ENCODE data around the gene CAMK1G. TPM values are rescaled to one million over a fixed set of nuclear protein-coding genes. Genes with fewer than 3 reads are reported as not detected.

The CAMK1G gene
- polyA plus RNA-seq, 1 experiment, result 2.1 TPM

GRCh38 chr1:209626346-209627026, 43.0 kb downstream of the CAMK1G start:
- CTCF ChIA-PET, result interaction anchor here (0.6 to 3.1 kb wide), 19 partner anchors 8 to 98 kb away, joined by 3 to 21 read pairs (median 7); partner anchors contain the start of gene CAMK1G
- Histone ChIP-seq H3K27ac (ENCODE audit: low read depth, low read length) (no peak overlapping the region), H3K27me3 (ENCODE audit: control insufficient read depth, insufficient read depth, low read length) (no peaks in the 10 kb centered on the region), H3K4me3 (ENCODE audit: low read depth, low read length) (no peak overlapping the region), H3K9me3 (ENCODE audit: control insufficient read depth, insufficient read depth, low read length) (no peaks in the 10 kb centered on the region)
- no peak for TF ChIP-seq CTCF (IDR thresholded peaks at IDR 0.05; ENCODE audit: low read depth, low read length)
- POLR2A ChIA-PET, result no interaction called here
- DNase-seq (ENCODE audit: low read depth, low spot score), result no peak

DNA sequence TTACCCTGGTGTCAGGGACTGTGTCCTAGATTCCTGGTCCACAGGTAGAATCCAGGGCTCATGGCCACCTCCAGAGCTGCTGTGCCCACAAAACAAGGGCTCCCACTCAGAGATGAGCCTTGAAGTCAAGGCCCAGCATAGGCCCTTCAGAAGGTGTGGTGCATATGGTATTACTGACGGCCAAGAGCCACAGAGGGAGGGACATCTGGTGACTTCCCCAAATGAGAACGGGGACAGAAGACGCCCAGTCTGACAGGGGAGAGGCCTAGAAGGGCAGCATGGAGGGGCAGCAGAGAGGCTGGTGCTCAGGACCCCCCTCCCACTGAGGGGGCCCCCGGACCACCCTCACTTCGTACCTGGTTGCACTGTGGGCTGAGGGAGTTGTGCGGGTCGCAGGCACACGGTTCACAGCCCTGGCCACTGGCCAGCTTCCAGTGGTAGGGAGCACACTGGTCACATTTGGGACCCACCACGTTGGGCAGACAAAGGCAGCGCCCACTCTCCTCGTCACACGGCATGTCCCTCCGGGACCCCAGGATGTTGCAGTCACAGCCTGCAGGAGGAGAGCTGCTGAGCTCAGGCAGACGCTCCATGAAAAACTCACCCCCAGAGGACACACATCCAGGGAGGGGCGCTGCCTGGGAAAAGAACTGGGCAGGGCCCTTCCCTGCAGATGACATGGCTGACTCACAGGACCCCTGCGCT, 43.7 kb downstream of the CAMK1G start:
- TF ChIP-seq CTCF (IDR thresholded peaks at IDR 0.05; ENCODE audit: low read depth, low read length), result no peak
- Histone ChIP-seq H3K27me3 (ENCODE audit: control insufficient read depth, insufficient read depth, low read length) (no peaks in the 10 kb centered on the region), H3K27ac (ENCODE audit: low read depth, low read length) (no peak overlapping the region), H3K9me3 (ENCODE audit: control insufficient read depth, insufficient read depth, low read length) (no peaks in the 10 kb centered on the region), H3K4me3 (ENCODE audit: low read depth, low read length) (no peak overlapping the region)
- no peak for DNase-seq (ENCODE audit: low read depth, low spot score)
- ChIA-PET CTCF (interaction anchor here (0.6 to 3.1 kb wide), 34 partner anchors 9 to 122 kb away, joined by 3 to 21 read pairs (median 5); partner anchors contain the start of gene CAMK1G), POLR2A (no interaction called here)

GRCh38 chr1:209627732-209628196, 44.2 kb downstream of the CAMK1G start:
- Histone ChIP-seq H3K9me3 (ENCODE audit: control insufficient read depth, insufficient read depth, low read length) (no peaks in the 10 kb centered on the region; the same call in 1 of the 2 replicates), H3K27me3 (ENCODE audit: control insufficient read depth, insufficient read depth, low read length) (no peaks in the 10 kb centered on the region), H3K27ac (ENCODE audit: low read depth, low read length) (no peak overlapping the region), H3K4me3 (ENCODE audit: low read depth, low read length) (no peak overlapping the region)
- DNase-seq (ENCODE audit: low read depth, low spot score), result no peak
- TF ChIP-seq CTCF (IDR thresholded peaks at IDR 0.05; ENCODE audit: low read depth, low read length), result peak; percentile 97
- ChIA-PET POLR2A (no interaction called here), CTCF (interaction anchor here (0.6 to 3.1 kb wide), 33 partner anchors 9 to 122 kb away, joined by 3 to 21 read pairs (median 5); partner anchors contain the start of gene CAMK1G)

DNA sequence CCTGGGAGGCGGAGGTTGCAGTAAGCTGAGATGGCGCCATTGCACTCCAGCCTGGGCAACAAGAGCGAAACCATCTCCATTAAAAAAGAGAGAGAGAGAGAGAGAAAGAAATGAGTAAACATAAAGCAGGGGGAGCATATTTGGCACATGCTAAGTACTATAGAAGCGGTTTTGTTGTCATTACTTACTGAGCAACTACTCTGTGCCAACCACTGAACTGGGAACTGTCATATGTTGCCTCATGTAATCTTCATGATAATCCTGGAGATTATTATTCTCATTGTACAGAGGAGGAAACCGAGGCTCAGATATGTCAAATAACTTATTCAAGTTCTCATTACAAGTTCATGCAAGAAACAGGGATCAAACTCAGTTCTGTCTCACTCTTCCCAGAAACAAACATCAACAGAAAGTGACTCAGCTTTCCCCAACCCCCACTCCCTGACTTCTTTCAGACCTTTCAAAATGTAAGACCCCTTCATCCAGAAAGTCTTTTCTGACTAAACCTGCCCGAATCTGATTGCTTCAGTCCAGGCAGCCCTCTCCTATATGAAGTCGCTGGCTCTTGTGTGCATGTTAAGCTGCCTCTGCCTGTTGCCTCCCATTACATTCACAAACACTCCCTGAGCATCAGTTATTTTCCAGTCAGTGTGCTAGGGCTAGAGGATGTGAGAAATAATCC, 45.2 kb downstream of the CAMK1G start:
- Histone ChIP-seq H3K4me3 (ENCODE audit: low read depth, low read length) (no peak overlapping the region), H3K9me3 (ENCODE audit: control insufficient read depth, insufficient read depth, low read length) (no peaks in the 10 kb centered on the region; the same call in 1 of the 2 replicates), H3K27ac (ENCODE audit: low read depth, low read length) (no peak overlapping the region), H3K27me3 (ENCODE audit: control insufficient read depth, insufficient read depth, low read length) (no peaks in the 10 kb centered on the region)
- no peak for TF ChIP-seq CTCF (IDR thresholded peaks at IDR 0.05; ENCODE audit: low read depth, low read length)
- ChIA-PET CTCF (interaction anchor here (0.7 to 3.1 kb wide), 7 partner anchors 10 to 119 kb away, joined by 3 to 15 read pairs (median 3); no protein-coding TSS in a partner anchor), POLR2A (no interaction called here)
- no peak for DNase-seq (ENCODE audit: low read depth, low spot score)

Measured in AG04450 (cell line).